DMS79 treated with DMSO at 0.1 percent for 48 hours (cell line): Measurements from ENCODE around the gene GDF9.

ENCODE experiments used
- DNase-seq: peaks from one replicate; lab custom pipeline; 2025; lab: John Stamatoyannopoulos, UW

The GDF9 gene

GRCh38 chr5:132866342-132867045 is at the start of gene GDF9, which contains the start of gene UQCRQ:
TSS of gene GDF9 (minus strand) at chr5:132866469. CDS start at chr5:132864533, 1,936 bp downstream.
TSS of gene UQCRQ (plus strand) at chr5:132866642. CDS start at chr5:132866882, 240 bp downstream.
- DNase-seq = peak; percentile 88

GRCh38 chr5:132915681-132916080 is 49.4 kb upstream of the GDF9 start:
- DNase-seq = no peak

- DNase-seq = no peak
Measured at GRCh38 chr5:132909702-132910101, 43.4 kb upstream of the GDF9 start.

- no peak for DNase-seq
Measured at GRCh38 chr5:132907161-132907560, 40.9 kb upstream of the GDF9 start.

GRCh38 chr5:132905938-132906337 is 39.7 kb upstream of the GDF9 start:
- DNase-seq = no peak

GRCh38 chr5:132901730-132902129 is 35.5 kb upstream of the GDF9 start:
- DNase-seq = no peak

- DNase-seq = no peak
Measured at GRCh38 chr5:132901036-132901435, 34.8 kb upstream of the GDF9 start.

- DNase-seq = no peak
Measured at GRCh38 chr5:132898094-132898493, 31.8 kb upstream of the GDF9 start.

GRCh38 chr5:132896685-132897084 is 30.4 kb upstream of the GDF9 start:
- DNase-seq = no peak

GRCh38 chr5:132895719-132896305 is 29.5 kb upstream of the GDF9 start:
- no peak for DNase-seq

GRCh38 chr5:132890817-132891216 is 24.5 kb upstream of the GDF9 start:
- no peak for DNase-seq

- DNase-seq = no peak
Measured at GRCh38 chr5:132889501-132889900, 23.2 kb upstream of the GDF9 start.

GRCh38 chr5:132887283-132887682 is 21.0 kb upstream of the GDF9 start:
- no peak for DNase-seq

- no peak for DNase-seq
Measured at GRCh38 chr5:132886064-132886823, 20.0 kb upstream of the GDF9 start.

- DNase-seq = no peak
Measured at GRCh38 chr5:132884548-132884947, 18.3 kb upstream of the GDF9 start.

- no peak for DNase-seq
Measured at GRCh38 chr5:132883261-132883834, 17.1 kb upstream of the GDF9 start.

- DNase-seq = peak; percentile 58
Measured at GRCh38 chr5:132877938-132878337, 11.7 kb upstream of the GDF9 start.

GRCh38 chr5:132877466-132877865 is 11.2 kb upstream of the GDF9 start:
- no peak for DNase-seq

GRCh38 chr5:132876020-132876759 is 9.9 kb upstream of the GDF9 start:
- no peak for DNase-seq

- DNase-seq = no peak
Measured at GRCh38 chr5:132873930-132874271, 7.6 kb upstream of the GDF9 start.

- DNase-seq = no peak
Measured at GRCh38 chr5:132873119-132873929, 7.1 kb upstream of the GDF9 start, which contains the start of gene LEAP2. TSS of gene LEAP2 (plus strand) at chr5:132873668. CDS start at chr5:132873695, 27 bp downstream.
